ENCODE data around the gene EYA2.

Gene EYA2

DNA sequence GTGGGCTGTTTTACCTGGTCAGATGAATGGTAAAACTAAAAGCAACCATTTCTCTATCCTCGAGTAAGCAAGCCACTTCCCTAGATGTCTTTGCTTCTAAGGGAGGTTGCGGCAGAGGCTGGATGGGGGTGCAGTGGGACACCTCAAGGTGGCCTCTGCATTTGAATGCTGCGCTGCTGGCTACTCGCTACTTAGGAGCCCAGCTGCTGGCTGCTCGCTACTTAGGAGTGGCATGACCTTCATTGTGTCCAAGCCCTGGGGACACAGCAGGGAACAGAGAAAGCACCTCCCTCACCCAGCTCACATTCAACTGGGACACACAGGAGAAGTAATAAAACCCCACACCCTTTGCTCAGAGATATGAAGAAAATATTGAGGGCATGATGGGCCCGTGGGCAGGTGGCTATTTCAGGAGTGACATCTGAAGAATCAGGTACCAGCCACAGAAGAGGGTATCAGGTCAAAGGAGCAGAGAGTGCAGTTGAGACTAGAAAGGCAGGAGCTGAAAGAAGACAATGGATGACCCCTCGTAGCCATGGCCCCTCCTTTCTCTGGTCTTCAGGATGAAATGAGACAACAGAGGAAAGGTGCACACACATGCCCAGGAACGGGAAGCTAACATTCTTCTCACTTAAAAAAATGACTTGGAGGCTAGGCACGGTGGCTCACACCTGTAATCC is 312.5 kb downstream of the EYA2 start:
- TF ChIP-seq, protein P1, sequence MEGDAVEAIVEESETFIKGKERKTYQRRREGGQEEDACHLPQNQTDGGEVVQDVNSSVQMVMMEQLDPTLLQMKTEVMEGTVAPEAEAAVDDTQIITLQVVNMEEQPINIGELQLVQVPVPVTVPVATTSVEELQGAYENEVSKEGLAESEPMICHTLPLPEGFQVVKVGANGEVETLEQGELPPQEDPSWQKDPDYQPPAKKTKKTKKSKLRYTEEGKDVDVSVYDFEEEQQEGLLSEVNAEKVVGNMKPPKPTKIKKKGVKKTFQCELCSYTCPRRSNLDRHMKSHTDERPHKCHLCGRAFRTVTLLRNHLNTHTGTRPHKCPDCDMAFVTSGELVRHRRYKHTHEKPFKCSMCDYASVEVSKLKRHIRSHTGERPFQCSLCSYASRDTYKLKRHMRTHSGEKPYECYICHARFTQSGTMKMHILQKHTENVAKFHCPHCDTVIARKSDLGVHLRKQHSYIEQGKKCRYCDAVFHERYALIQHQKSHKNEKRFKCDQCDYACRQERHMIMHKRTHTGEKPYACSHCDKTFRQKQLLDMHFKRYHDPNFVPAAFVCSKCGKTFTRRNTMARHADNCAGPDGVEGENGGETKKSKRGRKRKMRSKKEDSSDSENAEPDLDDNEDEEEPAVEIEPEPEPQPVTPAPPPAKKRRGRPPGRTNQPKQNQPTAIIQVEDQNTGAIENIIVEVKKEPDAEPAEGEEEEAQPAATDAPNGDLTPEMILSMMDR (conservative IDR thresholded peaks at IDR 0.05; ENCODE audit: low read depth, low read length), result no peak
- no peak for DNase-seq (ENCODE audit: low read depth)
- no peak overlapping the region for H3K4me3 ChIP-seq (ENCODE audit: low read length)

DNA sequence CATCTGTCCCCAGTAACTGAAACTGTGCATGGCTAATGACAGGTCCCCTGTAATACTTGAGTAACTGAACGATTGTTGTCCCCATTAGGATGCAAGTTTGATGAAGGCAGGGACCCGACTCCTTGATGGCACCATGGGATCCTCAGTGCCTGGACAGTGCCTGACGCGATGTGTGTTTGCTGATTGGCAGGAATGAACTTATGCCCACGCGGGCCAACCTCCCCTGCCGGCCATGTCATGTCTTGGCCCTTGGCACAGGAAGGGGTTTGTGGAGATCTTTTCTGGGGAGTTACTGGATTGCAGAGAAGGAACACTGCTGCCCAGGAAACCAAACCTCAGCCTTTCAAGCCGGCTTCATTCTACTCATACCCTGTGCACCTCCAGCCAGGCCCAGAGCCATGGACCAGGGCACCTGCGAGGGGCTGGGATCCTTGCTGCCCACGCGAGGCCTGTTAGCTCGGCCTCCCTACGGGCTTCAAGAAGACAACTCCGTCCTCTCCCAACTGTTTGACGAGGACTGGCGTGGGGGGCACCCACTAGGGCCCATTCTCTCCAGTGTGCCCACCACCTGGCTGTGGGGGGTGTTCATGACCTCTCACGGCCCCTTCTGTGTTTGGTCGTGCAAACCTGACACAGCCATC is 314.0 kb downstream of the EYA2 start:
- no peak for DNase-seq (ENCODE audit: low read depth)
- H3K4me3 ChIP-seq (ENCODE audit: low read length), result no peak overlapping the region
- TF ChIP-seq, protein P1 (conservative IDR thresholded peaks at IDR 0.05; ENCODE audit: low read depth, low read length), result no peak

DNA sequence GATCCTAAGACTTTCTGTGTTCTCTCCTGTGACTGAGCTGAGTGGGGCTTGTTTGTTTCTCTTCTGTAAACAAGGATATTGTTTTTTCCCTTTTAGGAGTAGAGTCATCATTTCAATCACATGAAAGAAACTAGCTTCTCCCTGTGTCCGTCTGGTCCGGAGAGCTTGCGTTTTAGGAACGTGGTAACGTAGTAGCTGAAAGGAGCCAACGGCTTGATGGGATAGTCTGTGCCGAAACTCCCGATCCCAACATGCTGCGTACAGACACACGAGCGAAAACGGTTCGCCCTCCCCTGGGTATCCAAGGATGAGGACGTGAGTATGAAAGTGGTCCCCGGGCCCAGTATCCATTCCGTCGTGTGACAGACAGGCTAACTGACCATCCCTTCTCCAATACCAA is 315.3 kb downstream of the EYA2 start:
- DNase-seq (ENCODE audit: low read depth), result no peak
- TF ChIP-seq, protein P1 (conservative IDR thresholded peaks at IDR 0.05; ENCODE audit: low read depth, low read length), result no peak
- no peak overlapping the region for H3K4me3 ChIP-seq (ENCODE audit: low read length)

DNA sequence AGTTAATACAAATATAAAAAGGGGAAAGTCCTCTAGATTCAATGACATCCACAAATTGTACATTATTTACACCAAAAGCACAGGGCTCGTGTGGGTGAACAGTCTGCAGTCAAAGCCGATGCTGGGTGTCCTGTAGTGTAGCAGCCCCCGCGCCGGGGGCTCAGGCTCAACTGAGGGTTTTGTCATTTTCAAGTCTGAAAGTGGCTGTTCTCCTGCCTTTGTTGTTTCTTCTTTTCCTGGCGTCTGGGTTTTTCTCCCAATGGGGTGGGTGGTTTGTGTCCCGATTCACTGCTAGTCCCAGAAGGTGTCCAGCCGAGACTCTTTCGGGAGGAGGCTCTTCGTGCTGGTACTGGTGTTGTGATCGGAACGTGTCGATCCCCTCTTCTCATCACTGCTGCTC is 315.8 kb downstream of the EYA2 start:
- H3K4me3 ChIP-seq (ENCODE audit: low read length), result no peak overlapping the region
- TF ChIP-seq, protein P1 (conservative IDR thresholded peaks at IDR 0.05; ENCODE audit: low read depth, low read length), result no peak
- DNase-seq (ENCODE audit: low read depth), result no peak

DNA sequence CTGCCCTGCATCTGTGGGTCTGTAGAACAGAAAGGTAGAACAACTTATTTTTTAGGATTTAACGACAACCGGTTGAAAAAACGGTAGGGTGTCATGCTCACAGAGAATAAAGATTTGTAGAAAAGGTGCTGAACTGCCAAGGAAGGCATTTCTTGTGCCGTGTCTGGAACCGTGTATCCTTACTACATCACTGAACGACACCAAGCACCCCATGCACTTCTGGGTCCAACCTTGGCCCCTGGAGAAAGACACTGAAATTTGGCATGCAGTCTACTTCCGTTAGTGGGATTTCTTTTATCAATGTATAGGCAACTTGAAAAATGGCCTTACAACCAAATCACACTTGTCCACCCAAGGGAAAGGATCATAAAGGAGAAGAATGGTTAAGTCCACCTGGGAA is 316.4 kb downstream of the EYA2 start:
- no peak for DNase-seq (ENCODE audit: low read depth)
- no peak overlapping the region for H3K4me3 ChIP-seq (ENCODE audit: low read length)
- TF ChIP-seq, protein P1 (conservative IDR thresholded peaks at IDR 0.05; ENCODE audit: low read depth, low read length), result no peak

DNA sequence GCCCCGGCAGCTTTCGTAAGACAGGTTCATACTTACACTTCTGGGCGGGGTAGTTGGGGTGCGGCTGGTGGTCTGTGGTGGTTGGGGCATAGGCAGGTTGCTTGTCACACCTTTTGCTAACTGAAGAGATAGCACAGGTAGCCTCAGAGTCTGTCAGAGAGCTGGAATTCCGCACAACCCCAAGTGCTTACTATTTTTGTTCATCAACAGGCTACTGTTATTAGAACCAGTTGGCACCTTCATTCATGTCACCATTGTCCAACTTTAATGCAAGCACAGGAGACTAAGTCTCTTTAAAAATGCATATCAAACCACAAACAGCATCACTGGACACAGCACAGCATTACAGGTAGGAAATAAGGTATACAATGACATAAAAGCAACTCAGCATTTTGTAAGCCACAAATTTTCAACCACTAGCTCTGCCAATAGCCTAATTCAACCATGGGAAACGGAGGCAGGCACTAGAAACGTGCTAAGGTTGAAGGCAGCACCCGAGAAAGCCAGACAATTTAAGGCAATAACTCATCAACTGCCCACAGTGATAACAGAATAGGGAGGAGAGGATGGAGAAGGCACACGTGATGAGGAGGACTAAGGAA is 318.1 kb downstream of the EYA2 start:
- no peak for DNase-seq (ENCODE audit: low read depth)
- TF ChIP-seq, protein P1 (conservative IDR thresholded peaks at IDR 0.05; ENCODE audit: low read depth, low read length), result no peak
- no peak overlapping the region for H3K4me3 ChIP-seq (ENCODE audit: low read length)

DNA sequence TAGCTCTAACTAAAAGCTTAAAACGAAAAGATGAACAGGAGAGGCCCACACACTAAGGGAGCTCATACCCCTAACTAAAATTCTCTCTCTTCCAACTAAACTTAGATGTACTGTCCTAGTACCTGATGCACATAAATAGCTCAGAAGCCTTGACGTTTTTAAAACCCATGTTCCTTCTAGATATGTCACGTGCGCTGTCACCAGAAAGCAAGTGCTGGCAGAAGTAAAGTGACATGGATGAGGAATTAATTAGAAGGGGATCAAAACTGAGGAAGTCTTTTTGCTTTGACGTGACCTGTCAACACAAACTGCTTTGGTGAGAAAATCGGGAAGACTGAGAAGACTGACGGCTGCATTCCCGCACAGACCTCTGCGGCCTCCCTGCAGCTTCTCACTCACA is 319.3 kb downstream of the EYA2 start:
- DNase-seq (ENCODE audit: low read depth), result no peak
- TF ChIP-seq, protein P1 (conservative IDR thresholded peaks at IDR 0.05; ENCODE audit: low read depth, low read length), result no peak
- no peak overlapping the region for H3K4me3 ChIP-seq (ENCODE audit: low read length)
